ENCODE measurements around the gene EFCAB8. TPM values are rescaled to one million over a fixed set of nuclear protein-coding genes. Genes with fewer than 3 reads are reported as not detected.

The EFCAB8 gene
- total RNA-seq, 1 donor, result 0.73 TPM

DNA sequence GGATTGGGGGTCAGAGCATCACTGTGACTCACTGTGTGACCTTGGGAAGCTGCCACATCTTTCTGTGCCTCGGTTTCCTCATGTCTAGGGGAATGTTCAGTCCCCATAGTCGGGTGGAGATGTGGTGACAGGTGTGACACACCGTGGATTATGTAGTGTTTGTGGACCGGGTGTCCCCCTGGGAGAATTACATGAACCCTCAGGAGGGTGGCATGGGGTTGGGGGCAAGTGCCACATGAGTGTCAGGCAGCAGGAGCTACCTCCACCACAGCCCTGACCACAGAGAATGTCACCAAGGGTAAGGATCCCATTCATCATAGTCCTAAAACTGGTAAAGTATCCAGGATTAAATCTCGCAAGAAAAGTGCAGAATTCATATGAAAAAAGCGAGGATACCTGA lies 122.3 kb downstream of the EFCAB8 start:
- Histone ChIP-seq H3K27me3 (ENCODE audit: insufficient read depth, low read length) (no peaks in the 10 kb centered on the region), H3K4me3 (ENCODE audit: low read length) (no peak overlapping the region), H3K9me3 (ENCODE audit: low read depth, low read length) (no peaks in the 10 kb centered on the region), H3K4me1 (ENCODE audit: insufficient read depth, low read length) (no peaks in the 10 kb centered on the region)

- H3K9me3 ChIP-seq (ENCODE audit: low read depth, low read length), result no peaks in the 10 kb centered on the region
- H3K27me3 ChIP-seq (ENCODE audit: insufficient read depth, low read length), result no peaks in the 10 kb centered on the region
- no peak overlapping the region for H3K4me3 ChIP-seq (ENCODE audit: low read length)
- H3K4me1 ChIP-seq (ENCODE audit: insufficient read depth, low read length), result no peaks in the 10 kb centered on the region
Observed at GRCh38 chr20:32982617-32983458, 124.1 kb downstream of the EFCAB8 start.

DNA sequence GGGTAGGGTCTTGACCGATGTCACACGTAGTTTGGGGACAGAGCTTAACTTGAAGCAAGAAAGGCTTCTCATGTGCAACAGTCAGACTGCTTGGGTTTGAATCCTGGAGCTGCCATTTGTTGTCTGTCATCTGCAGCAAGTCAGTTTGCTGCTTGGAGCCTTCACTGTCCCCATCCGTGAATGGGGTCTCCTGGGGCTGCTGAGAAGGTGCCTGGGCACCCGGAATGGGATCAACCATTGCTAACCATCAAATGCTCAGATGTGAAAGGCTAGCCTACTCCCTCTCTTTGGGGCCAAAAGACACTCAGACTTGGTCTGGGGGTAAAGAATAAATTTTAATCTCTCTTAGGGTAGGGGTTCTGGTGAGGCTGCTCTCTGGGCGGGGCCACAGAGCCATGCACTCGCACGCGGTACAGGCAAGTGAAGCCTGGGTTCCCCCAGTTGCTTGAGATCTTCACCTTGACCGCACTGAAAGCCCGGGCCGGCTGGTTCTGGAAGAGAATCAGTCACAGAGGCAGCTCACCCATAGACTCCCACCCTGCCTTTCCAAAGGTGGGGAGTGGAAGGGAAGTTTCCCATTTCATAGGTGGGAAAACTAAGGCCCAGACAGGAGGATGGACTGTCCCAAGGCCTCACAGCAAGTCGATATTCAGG lies 124.9 kb downstream of the EFCAB8 start:
- H3K4me3 ChIP-seq (ENCODE audit: low read length), result no peak overlapping the region
- no peaks in the 10 kb centered on the region for H3K4me1 ChIP-seq (ENCODE audit: insufficient read depth, low read length)
- H3K27me3 ChIP-seq (ENCODE audit: insufficient read depth, low read length), result no peaks in the 10 kb centered on the region
- no peaks in the 10 kb centered on the region for H3K9me3 ChIP-seq (ENCODE audit: low read depth, low read length)

DNA sequence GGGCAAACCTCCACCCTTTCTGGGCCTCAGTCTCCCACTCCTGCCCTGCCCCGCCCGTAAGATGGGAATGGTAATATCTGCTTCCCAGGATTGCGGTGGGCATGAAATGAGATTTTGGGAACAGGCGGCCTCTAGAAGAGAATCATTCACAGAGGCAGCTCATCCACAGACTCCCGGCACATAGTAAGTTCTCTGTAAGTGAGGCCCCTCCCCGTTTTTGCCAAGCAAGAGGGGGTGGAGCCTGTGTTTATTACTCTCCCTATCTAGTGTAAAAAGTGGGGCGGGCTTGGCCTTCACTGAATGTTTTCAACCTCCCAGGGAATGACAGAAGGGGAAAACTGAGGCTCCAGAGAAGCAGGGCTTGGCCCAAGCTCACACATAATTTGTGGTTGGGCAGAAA lies 125.5 kb downstream of the EFCAB8 start:
- Histone ChIP-seq H3K4me1 (ENCODE audit: insufficient read depth, low read length) (no peaks in the 10 kb centered on the region), H3K9me3 (ENCODE audit: low read depth, low read length) (no peaks in the 10 kb centered on the region), H3K4me3 (ENCODE audit: low read length) (no peak overlapping the region), H3K27me3 (ENCODE audit: insufficient read depth, low read length) (no peaks in the 10 kb centered on the region)

- Histone ChIP-seq H3K4me3 (ENCODE audit: low read length) (no peak overlapping the region), H3K9me3 (ENCODE audit: low read depth, low read length) (no peaks in the 10 kb centered on the region), H3K27me3 (ENCODE audit: insufficient read depth, low read length) (no peaks in the 10 kb centered on the region), H3K4me1 (ENCODE audit: insufficient read depth, low read length) (no peaks in the 10 kb centered on the region)
Observed at GRCh38 chr20:32984631-32985354, 126.1 kb downstream of the EFCAB8 start.

- Histone ChIP-seq H3K4me1 (ENCODE audit: insufficient read depth, low read length) (no peaks in the 10 kb centered on the region), H3K27me3 (ENCODE audit: insufficient read depth, low read length) (no peaks in the 10 kb centered on the region)
Observed at GRCh38 chr20:32985596-32985995, 126.9 kb downstream of the EFCAB8 start.

GRCh38 chr20:32986331-32986966 lies 127.7 kb downstream of the EFCAB8 start:
- Histone ChIP-seq H3K4me1 (ENCODE audit: insufficient read depth, low read length) (peaks cover 2% of the 10 kb centered on the region), H3K27me3 (ENCODE audit: insufficient read depth, low read length) (no peaks in the 10 kb centered on the region), H3K9me3 (ENCODE audit: low read depth, low read length) (no peaks in the 10 kb centered on the region), H3K4me3 (ENCODE audit: low read length) (no peak overlapping the region)

More at GRCh38 chr20:32985596-32985995, 126.9 kb downstream of the EFCAB8 start:
- no peak overlapping the region for H3K4me3 ChIP-seq (ENCODE audit: low read length)
- no peaks in the 10 kb centered on the region for H3K9me3 ChIP-seq (ENCODE audit: low read depth, low read length)

- Histone ChIP-seq H3K9me3 (ENCODE audit: low read depth, low read length) (no peaks in the 10 kb centered on the region), H3K4me3 (ENCODE audit: low read length) (no peak overlapping the region), H3K4me1 (ENCODE audit: insufficient read depth, low read length) (peaks cover 2% of the 10 kb centered on the region), H3K27me3 (ENCODE audit: insufficient read depth, low read length) (no peaks in the 10 kb centered on the region)
Observed at GRCh38 chr20:32987044-32987825, 128.5 kb downstream of the EFCAB8 start.

- H3K9me3 ChIP-seq (ENCODE audit: low read depth, low read length), result no peaks in the 10 kb centered on the region
- H3K4me3 ChIP-seq (ENCODE audit: low read length), result no peak overlapping the region
- peaks cover 2% of the 10 kb centered on the region for H3K4me1 ChIP-seq (ENCODE audit: insufficient read depth, low read length)
- H3K27me3 ChIP-seq (ENCODE audit: insufficient read depth, low read length), result no peaks in the 10 kb centered on the region
Observed at GRCh38 chr20:32988008-32988407, 129.3 kb downstream of the EFCAB8 start.

GRCh38 chr20:32989507-32990283 lies 131.0 kb downstream of the EFCAB8 start:
- Histone ChIP-seq H3K4me1 (ENCODE audit: insufficient read depth, low read length) (peaks cover 2% of the 10 kb centered on the region), H3K27me3 (ENCODE audit: insufficient read depth, low read length) (no peaks in the 10 kb centered on the region), H3K4me3 (ENCODE audit: low read length) (no peak overlapping the region)

GRCh38 chr20:32990426-32990825 lies 131.7 kb downstream of the EFCAB8 start:
- H3K27me3 ChIP-seq (ENCODE audit: insufficient read depth, low read length), result no peaks in the 10 kb centered on the region
- no peaks in the 10 kb centered on the region for H3K9me3 ChIP-seq (ENCODE audit: low read depth, low read length)
- peaks cover 2% of the 10 kb centered on the region for H3K4me1 ChIP-seq (ENCODE audit: insufficient read depth, low read length)
- no peak overlapping the region for H3K4me3 ChIP-seq (ENCODE audit: low read length)

More at GRCh38 chr20:32989507-32990283, 131.0 kb downstream of the EFCAB8 start:
- no peaks in the 10 kb centered on the region for H3K9me3 ChIP-seq (ENCODE audit: low read depth, low read length)

- Histone ChIP-seq H3K4me3 (ENCODE audit: low read length) (no peak overlapping the region), H3K4me1 (ENCODE audit: insufficient read depth, low read length) (peaks cover 2% of the 10 kb centered on the region), H3K27me3 (ENCODE audit: insufficient read depth, low read length) (no peaks in the 10 kb centered on the region), H3K9me3 (ENCODE audit: low read depth, low read length) (no peaks in the 10 kb centered on the region)
Observed at GRCh38 chr20:32991383-32991782, 132.7 kb downstream of the EFCAB8 start.

GRCh38 chr20:32991792-32992641 lies 133.3 kb downstream of the EFCAB8 start:
- peaks cover 2% of the 10 kb centered on the region for H3K4me1 ChIP-seq (ENCODE audit: insufficient read depth, low read length)

More at GRCh38 chr20:32991792-32992641, 133.3 kb downstream of the EFCAB8 start:
- Histone ChIP-seq H3K27me3 (ENCODE audit: insufficient read depth, low read length) (no peaks in the 10 kb centered on the region), H3K4me3 (ENCODE audit: low read length) (no peak overlapping the region), H3K9me3 (ENCODE audit: low read depth, low read length) (no peaks in the 10 kb centered on the region)

Data from mononuclear cell (primary cell).